Measurements from ENCODE around the gene UNC50. TPM values are rescaled to one million over a fixed set of nuclear protein-coding genes. Genes with fewer than 3 reads are reported as not detected.
"Not testable (repeated sequence)": the region's sequence is repeated elsewhere in the genome, so short reads cannot be mapped to it uniquely, and the experiment has no call there.

The UNC50 gene
- total RNA-seq, 2 experiments from 2014 or later, result 37.6 to 38.5 TPM

DNA sequence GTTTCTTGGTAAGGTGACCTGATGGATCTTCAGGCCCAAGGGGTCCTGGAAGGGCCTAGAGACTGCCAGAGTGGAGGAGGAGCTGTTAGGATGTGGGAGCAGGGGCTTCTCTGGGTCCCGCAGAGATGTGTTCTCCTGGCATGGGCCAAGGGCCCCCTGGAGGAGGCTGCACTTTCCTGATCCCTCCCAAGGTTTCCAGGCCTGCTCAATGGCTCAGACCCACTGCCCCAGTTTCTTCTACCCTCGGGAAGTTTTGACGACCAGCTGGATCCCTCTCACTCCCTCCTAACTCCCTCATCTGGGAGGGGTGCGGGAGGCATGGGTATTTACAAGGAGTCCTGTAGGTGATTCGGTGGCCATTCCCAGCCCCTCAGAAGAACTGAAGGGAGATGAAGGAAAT, 36.2 kb upstream of the UNC50 start:
- CTCF ChIA-PET, result no interaction called here
- POLR2A ChIA-PET, result no interaction called here

GRCh38 chr2:98572676-98573075, 35.7 kb upstream of the UNC50 start:
- ChIA-PET CTCF (no interaction called here), POLR2A (no interaction called here)

- ChIA-PET CTCF (no interaction called here), POLR2A (no interaction called here)
Observed at GRCh38 chr2:98573426-98573825, 35.0 kb upstream of the UNC50 start.

GRCh38 chr2:98576666-98577312, 31.6 kb upstream of the UNC50 start:
- ChIA-PET CTCF (no interaction called here), POLR2A (no interaction called here)

- POLR2A ChIA-PET, result no interaction called here
Observed at GRCh38 chr2:98577313-98577712, 31.1 kb upstream of the UNC50 start.

GRCh38 chr2:98578231-98578630, 30.2 kb upstream of the UNC50 start:
- CTCF ChIA-PET, result no interaction called here
- POLR2A ChIA-PET, result no interaction called here

More at GRCh38 chr2:98577313-98577712, 31.1 kb upstream of the UNC50 start:
- CTCF ChIA-PET, result no interaction called here

- ChIA-PET CTCF (interaction anchor here (1.1 to 1.7 kb wide), 3 partner anchors 11 to 257 kb away, joined by 3 to 5 read pairs (median 3); no protein-coding TSS in a partner anchor), POLR2A (no interaction called here)
Observed at GRCh38 chr2:98579926-98580325, 28.5 kb upstream of the UNC50 start.

GRCh38 chr2:98580656-98581284, 27.6 kb upstream of the UNC50 start:
- ChIA-PET CTCF (no interaction called here), POLR2A (no interaction called here)

- ChIA-PET CTCF (no interaction called here), POLR2A (no interaction called here)
Observed at GRCh38 chr2:98582523-98582922, 25.9 kb upstream of the UNC50 start.

GRCh38 chr2:98583276-98583675, 25.1 kb upstream of the UNC50 start:
- POLR2A ChIA-PET, result no interaction called here

GRCh38 chr2:98583816-98584618, 24.4 kb upstream of the UNC50 start:
- POLR2A ChIA-PET, result no interaction called here
- CTCF ChIA-PET, result no interaction called here

More at GRCh38 chr2:98583276-98583675, 25.1 kb upstream of the UNC50 start:
- CTCF ChIA-PET, result no interaction called here

GRCh38 chr2:98585386-98585785, 23.0 kb upstream of the UNC50 start:
- CTCF ChIA-PET, result interaction anchor here (0.5 to 2.1 kb wide), 3 partner anchors 17 to 544 kb away, joined by 3 to 4 read pairs (median 3); no protein-coding TSS in a partner anchor
- POLR2A ChIA-PET, result no interaction called here

- ChIA-PET POLR2A (no interaction called here), CTCF (interaction anchor here (2.1 kb wide), 1 partner anchor 18 kb away, joined by 4 read pairs; no protein-coding TSS in a partner anchor)
Observed at GRCh38 chr2:98586551-98587140, 21.7 kb upstream of the UNC50 start.

DNA sequence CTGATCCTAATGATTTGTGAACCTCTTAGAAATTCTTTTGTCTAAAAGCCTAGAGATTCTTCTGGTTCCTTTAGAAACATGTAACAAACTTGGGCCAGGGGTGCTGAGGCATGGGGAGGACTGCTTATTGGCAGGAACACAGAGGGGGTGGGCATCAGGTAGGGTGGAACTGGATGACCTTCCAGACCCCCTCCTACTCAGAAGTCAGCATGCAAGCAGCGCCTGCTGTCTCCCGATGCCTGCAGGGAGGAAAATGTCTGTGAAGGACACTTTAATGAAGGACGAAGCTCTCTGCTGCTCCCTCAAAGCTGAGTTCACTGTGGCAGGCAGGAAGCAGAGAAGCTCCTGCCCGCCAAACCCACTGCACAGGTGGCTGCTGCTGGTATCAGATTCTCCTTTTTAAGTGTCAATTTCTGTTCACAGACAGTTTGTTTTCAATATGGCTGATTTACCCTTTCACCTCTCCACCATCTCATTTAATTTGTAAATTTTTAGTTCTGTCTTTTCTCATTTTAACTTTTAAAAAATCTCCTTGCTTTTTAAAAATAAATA, 19.4 kb upstream of the UNC50 start:
- ChIA-PET POLR2A (no interaction called here), CTCF (no interaction called here)

DNA sequence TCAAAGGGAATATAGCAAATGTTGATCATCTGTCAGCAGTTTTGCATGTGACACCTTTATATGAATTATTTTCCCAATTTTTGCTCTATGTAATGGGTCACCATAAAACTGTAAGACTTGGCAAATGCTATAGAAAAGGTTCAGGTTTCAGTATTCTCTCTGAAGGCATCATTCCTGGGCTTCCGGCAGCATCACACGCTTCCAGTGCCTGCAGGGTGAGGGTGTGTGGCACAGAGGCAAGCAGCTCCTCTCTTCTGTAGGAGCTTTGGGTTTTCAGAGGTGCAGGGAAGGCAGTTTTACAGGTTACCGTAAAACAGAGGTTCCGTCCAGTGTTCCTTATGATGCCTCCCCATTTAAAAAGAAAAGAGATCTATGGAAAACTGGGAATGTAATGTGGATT, 18.9 kb upstream of the UNC50 start:
- ChIA-PET POLR2A (no interaction called here), CTCF (no interaction called here)

- ChIA-PET POLR2A (interaction anchor here (0.6 kb wide), 1 partner anchor 52 kb away, joined by 3 read pairs; no protein-coding TSS in a partner anchor), CTCF (no interaction called here)
Observed at GRCh38 chr2:98592565-98592964, 15.8 kb upstream of the UNC50 start.

GRCh38 chr2:98594665-98595064, 13.7 kb upstream of the UNC50 start:
- CTCF ChIA-PET, POLR2A ChIA-PET: not testable (repeated sequence)

GRCh38 chr2:98598781-98599428, 9.5 kb upstream of the UNC50 start:
- POLR2A ChIA-PET, result no interaction called here
- CTCF ChIA-PET, result interaction anchor here (0.6 kb wide), 1 partner anchor 172 kb away, joined by 3 read pairs; no protein-coding TSS in a partner anchor

GRCh38 chr2:98601532-98602132, 6.8 kb upstream of the UNC50 start:
- CTCF ChIA-PET, result interaction anchor here (0.8 to 1.2 kb wide), 2 partner anchors 188 to 234 kb away, joined by 3 read pairs; no protein-coding TSS in a partner anchor
- POLR2A ChIA-PET, result no interaction called here
